PC-9 (cell line): Measurements from ENCODE around the gene UBXN6. TPM values are rescaled to one million over a fixed set of nuclear protein-coding genes. Genes with fewer than 3 reads are reported as not detected.

ENCODE experiments used
- BruUV-seq: library from RNA; stranded (reverse); fragments of 400-500 nt; replicated peaks from 2 replicates; lab custom pipeline; 2021; lab: Mats Ljungman, UMichigan
- CTCF ChIA-PET: fragments of 300-600 bp; sonication (Branson Sonifier 250); formaldehyde crosslinking; loops from one replicate; lab custom pipeline; 2022; ENCODE audit warnings: antibody characterized with exemption; lab: Charles Lee
- POLR2A ChIA-PET: fragments of 300-600 bp; sonication (Branson Sonifier 250); formaldehyde crosslinking; loops from one replicate; lab custom pipeline; 2022; ENCODE audit warnings: antibody characterized with exemption; ENCODE audit not compliant: unreplicated experiment; lab: Charles Lee
- DNase-seq, 2 experiments: peaks; one replicate each; pipeline versions ENCODE4 v3.0.0 to v3.0.0-alpha.2; 2015 to 2022; ENCODE audit warnings: mixed read lengths in 1 of 2
- H2AFZ ChIP-seq: fragments of 200-600 bp; sonication (generic); 2 replicates; pipeline ENCODE4 v1.8.1; 2017; ENCODE audit warnings: antibody characterized with exemption
- H3F3A ChIP-seq: fragments of 200-600 bp; sonication (generic); 2 replicates; pipeline ENCODE4 v1.8.1; 2017; ENCODE audit warnings: antibody characterized with exemption, mild to moderate bottlenecking, low read depth; ENCODE audit not compliant: insufficient read depth
- H3K27ac ChIP-seq: fragments of 200-600 bp; sonication (generic); 2 replicates; pipeline ENCODE4 v1.6.1; 2016; ENCODE audit warnings: mixed run types
- H3K27me3 ChIP-seq: fragments of 200-600 bp; sonication (generic); 2 replicates; pipeline ENCODE4 v1.6.1; 2016; ENCODE audit warnings: low read depth, mixed run types; ENCODE audit not compliant: insufficient read depth
- H3K36me3 ChIP-seq: fragments of 200-600 bp; sonication (generic); 2 replicates; pipeline ENCODE4 v1.6.1; 2016; ENCODE audit warnings: low read depth, mixed run types
- H3K4me1 ChIP-seq: fragments of 200-600 bp; sonication (generic); replicated peaks from 2 replicates; pipeline ENCODE4 v1.6.1; 2016; ENCODE audit warnings: mixed run types; ENCODE audit not compliant: insufficient read depth
- H3K4me2 ChIP-seq: fragments of 200-600 bp; sonication (generic); 2 replicates; pipeline ENCODE4 v1.6.1; 2017; ENCODE audit warnings: mixed run types
- H3K4me3 ChIP-seq: fragments of 200-600 bp; sonication (generic); 2 replicates; pipeline ENCODE4 v1.6.1; 2016; ENCODE audit warnings: mixed run types
- H3K79me2 ChIP-seq: fragments of 200-600 bp; sonication (generic); 2 replicates; pipeline ENCODE4 v1.6.1; 2017; ENCODE audit warnings: low read depth, mixed run types
- H3K9me2 ChIP-seq: fragments of 200-600 bp; sonication (generic); 2 replicates; pipeline ENCODE4 v1.8.1; 2017; ENCODE audit warnings: mild to moderate bottlenecking; ENCODE audit not compliant: insufficient read depth
- H3K9me3 ChIP-seq: fragments of 200-600 bp; sonication (generic); 2 replicates; pipeline ENCODE4 v1.8.1; 2016; ENCODE audit warnings: low read depth; ENCODE audit not compliant: insufficient read depth
- H4K20me1 ChIP-seq: fragments of 200-600 bp; sonication (generic); 2 replicates; pipeline ENCODE4 v1.8.1; 2017; ENCODE audit not compliant: insufficient read depth
- EZH2 ChIP-seq: fragments of 200-600 bp; sonication (generic); IDR thresholded peaks from 2 replicates; pipeline ENCODE4 v1.8.0; 2017; ENCODE audit warnings: antibody characterized with exemption, low read depth
- intact Hi-C: fragments of 100-400 bp; cut with micrococcal nuclease; formaldehyde crosslinking; loops from one replicate; pipeline ENCODE4 v1.10.0; 2022; ENCODE audit not compliant: unreplicated experiment
- total RNA-seq: library from RNA; stranded (reverse); gene quantifications from 2 replicates; pipeline ENCODE4 v1.2.3, GENCODE V29; 2021
- TF ChIP-seq, protein P1 (sequence below): fragments of 200-600 bp; sonication (generic); conservative IDR thresholded peaks from 2 replicates; pipeline ENCODE4 v1.6.1; 2017; ENCODE audit warnings: mixed run types, antibody characterized with exemption, mild to moderate bottlenecking, moderate library complexity

The UBXN6 gene
- total RNA-seq, 1 experiment from 2014 or later, result 79.4 TPM

DNA sequence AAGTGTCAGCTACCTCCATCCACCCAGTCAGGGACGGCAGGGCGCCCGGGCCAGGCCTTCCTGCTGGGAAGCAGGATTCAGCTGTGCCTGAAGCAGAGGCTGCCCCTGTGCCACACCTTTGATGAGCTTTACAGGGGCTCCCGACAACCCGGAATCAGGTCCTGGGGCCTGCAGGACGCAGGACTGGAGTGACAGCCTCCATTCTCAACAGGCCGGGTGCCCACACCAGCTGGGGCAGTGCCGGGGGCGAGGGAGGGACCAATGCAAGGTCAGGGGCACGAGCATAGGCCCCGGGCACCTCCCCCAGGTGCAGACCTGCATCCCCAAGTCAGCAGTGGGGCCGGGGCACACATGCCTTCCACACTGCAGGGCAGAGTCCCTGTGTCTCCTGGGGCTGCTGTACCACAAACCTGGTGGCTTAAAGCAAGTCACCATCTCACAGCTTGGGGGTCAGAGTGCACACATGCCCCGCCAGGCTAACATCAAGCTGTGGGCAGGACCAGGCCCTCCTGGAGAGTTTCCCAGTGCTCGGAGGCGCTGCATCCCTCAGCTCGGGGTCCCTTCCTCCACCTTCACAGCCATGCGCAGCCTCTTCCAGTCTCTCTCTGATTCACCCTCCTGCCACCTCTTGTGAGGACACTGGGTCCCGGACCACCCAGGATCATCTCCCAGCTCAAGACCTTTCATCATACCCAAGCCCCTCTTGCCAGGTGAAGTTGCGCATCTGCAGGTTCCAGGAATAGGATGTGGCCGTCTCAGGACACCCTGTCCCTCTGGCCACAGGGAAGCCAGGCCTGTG is 13.4 kb downstream of the UBXN6 start:
- no peaks in the 10 kb centered on the region for H3K36me3 ChIP-seq
- no TSS peak for BruUV-seq
- intact Hi-C loops, result no loop called here

DNA sequence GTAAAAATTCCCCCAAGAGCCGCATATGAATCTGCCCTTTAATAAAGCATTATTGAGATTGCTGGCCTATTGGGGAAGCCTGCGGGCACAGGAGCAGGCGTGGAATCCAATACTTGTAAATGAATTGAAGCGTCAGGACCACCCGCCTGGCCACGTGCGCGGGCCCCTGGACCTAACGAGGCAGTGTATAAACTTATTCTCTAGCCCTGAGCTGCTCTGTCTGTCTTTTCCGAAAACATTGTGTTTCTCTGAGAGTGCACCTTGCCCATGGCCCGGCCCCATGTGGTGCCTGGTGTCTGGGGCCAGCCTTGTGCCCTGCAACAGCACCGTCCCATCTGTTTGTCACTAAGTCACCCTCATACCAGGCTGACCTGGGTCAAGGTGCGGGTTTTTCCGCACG is 14.4 kb downstream of the UBXN6 start:
- no peaks in the 10 kb centered on the region for H3K9me2 ChIP-seq
- H3K27me3 ChIP-seq, result no peaks in the 10 kb centered on the region
- no peaks in the 10 kb centered on the region for H3K9me3 ChIP-seq
- H3K4me3 ChIP-seq, result no peak overlapping the region
- ChIA-PET CTCF (no interaction called here), POLR2A (no interaction called here)
- no peaks in the 10 kb centered on the region for H3K4me1 ChIP-seq
- BruUV-seq, result no TSS peak
- H3K36me3 ChIP-seq, result no peaks in the 10 kb centered on the region
- intact Hi-C loops, result no loop called here
- no peak overlapping the region for H3K27ac ChIP-seq
- 0 out of 2 replicates have a peak, but pooled peaks cover 3% of the 10 kb centered on the region for H3F3A ChIP-seq
- TF ChIP-seq EZH2, result no peak
- TF ChIP-seq, protein P1, sequence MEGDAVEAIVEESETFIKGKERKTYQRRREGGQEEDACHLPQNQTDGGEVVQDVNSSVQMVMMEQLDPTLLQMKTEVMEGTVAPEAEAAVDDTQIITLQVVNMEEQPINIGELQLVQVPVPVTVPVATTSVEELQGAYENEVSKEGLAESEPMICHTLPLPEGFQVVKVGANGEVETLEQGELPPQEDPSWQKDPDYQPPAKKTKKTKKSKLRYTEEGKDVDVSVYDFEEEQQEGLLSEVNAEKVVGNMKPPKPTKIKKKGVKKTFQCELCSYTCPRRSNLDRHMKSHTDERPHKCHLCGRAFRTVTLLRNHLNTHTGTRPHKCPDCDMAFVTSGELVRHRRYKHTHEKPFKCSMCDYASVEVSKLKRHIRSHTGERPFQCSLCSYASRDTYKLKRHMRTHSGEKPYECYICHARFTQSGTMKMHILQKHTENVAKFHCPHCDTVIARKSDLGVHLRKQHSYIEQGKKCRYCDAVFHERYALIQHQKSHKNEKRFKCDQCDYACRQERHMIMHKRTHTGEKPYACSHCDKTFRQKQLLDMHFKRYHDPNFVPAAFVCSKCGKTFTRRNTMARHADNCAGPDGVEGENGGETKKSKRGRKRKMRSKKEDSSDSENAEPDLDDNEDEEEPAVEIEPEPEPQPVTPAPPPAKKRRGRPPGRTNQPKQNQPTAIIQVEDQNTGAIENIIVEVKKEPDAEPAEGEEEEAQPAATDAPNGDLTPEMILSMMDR, result no peak
- no peaks in the 10 kb centered on the region for H4K20me1 ChIP-seq
- no peaks in the 10 kb centered on the region for H3K79me2 ChIP-seq
- no peak for DNase-seq
- no peak overlapping the region for H2AFZ ChIP-seq
- no peak overlapping the region for H3K4me2 ChIP-seq

More for the DNA sequence above, 13.4 kb downstream of the UBXN6 start:
- H3K9me3 ChIP-seq, result no peaks in the 10 kb centered on the region
- H3K4me1 ChIP-seq, result no peaks in the 10 kb centered on the region
- ChIA-PET CTCF (no interaction called here), POLR2A (interaction anchor here (0.5 kb wide), 1 partner anchor 42 kb away, joined by 4 read pairs; no protein-coding TSS in a partner anchor)
- H3K4me2 ChIP-seq, result no peak overlapping the region
- no peaks in the 10 kb centered on the region for H4K20me1 ChIP-seq
- H2AFZ ChIP-seq, result no peak overlapping the region
- H3K27ac ChIP-seq, result no peak overlapping the region
- H3K9me2 ChIP-seq, result no peaks in the 10 kb centered on the region
- no peak overlapping the region for H3K4me3 ChIP-seq
- no peaks in the 10 kb centered on the region for H3K27me3 ChIP-seq
- TF ChIP-seq, protein P1, result no peak
- no peak for TF ChIP-seq EZH2
- DNase-seq, result no peak
- H3F3A ChIP-seq, result 0 out of 2 replicates have a peak, but pooled peaks cover 3% of the 10 kb centered on the region
- H3K79me2 ChIP-seq, result no peaks in the 10 kb centered on the region

DNA sequence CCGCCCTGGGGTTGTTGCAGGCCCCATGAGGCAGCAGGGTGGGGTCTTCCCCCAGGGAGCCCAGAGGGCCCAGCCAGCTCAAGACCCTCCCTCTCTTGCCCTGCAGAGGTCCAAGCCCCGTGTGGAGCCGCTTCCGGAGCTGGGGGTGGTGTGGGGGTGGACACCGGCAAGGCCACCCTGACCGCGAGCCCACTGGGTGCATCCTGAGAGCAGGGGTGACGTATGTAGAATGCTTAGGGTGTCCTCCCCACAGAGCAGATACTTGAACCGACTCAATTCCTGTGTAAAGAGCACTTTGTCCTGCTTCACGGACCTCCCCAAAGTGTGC is 14.8 kb downstream of the UBXN6 start:
- Histone ChIP-seq H3K27me3 (no peaks in the 10 kb centered on the region), H3K4me3 (no peak overlapping the region), H3K79me2 (no peaks in the 10 kb centered on the region), H3K4me2 (no peak overlapping the region), H2AFZ (no peak overlapping the region), H3K27ac (no peak overlapping the region), H3K36me3 (no peaks in the 10 kb centered on the region), H3F3A (0 out of 2 replicates have a peak, but pooled peaks cover 3% of the 10 kb centered on the region), H3K4me1 (no peaks in the 10 kb centered on the region), H4K20me1 (no peaks in the 10 kb centered on the region), H3K9me3 (no peaks in the 10 kb centered on the region), H3K9me2 (no peaks in the 10 kb centered on the region)
- TF ChIP-seq EZH2, result no peak
- TF ChIP-seq, protein P1, result no peak
- POLR2A ChIA-PET, result no interaction called here
- no peak for DNase-seq
- BruUV-seq, result no TSS peak
- intact Hi-C loops, result no loop called here
- CTCF ChIA-PET, result no interaction called here
